NCI-H1048 (cell line): ENCODE results near the gene CTSL.
"Not testable (repeated sequence)": the region's sequence is repeated elsewhere in the genome, so short reads cannot be mapped to it uniquely, and the experiment has no call there.

ENCODE experiments used
- DNase-seq: peaks from one replicate; lab custom pipeline; 2025; lab: John Stamatoyannopoulos, UW

CTSL gene

GRCh38 chr9:87722393-87723088 lies 3.4 kb upstream of the CTSL start:
- DNase-seq: no peak

- no peak for DNase-seq
Measured at GRCh38 chr9:87725356-87725899, 491 bp upstream of the CTSL start.

- DNase-seq: no peak
Measured at GRCh38 chr9:87729246-87729645, 3.3 kb downstream of the CTSL start.

- no peak for DNase-seq
Measured at GRCh38 chr9:87731321-87731720, 5.4 kb downstream of the CTSL start.

GRCh38 chr9:87732344-87732743 lies 6.4 kb downstream of the CTSL start:
- DNase-seq: no peak

GRCh38 chr9:87732756-87733155 lies 6.8 kb downstream of the CTSL start:
- DNase-seq: no peak

GRCh38 chr9:87733273-87734052 lies 7.5 kb downstream of the CTSL start:
- no peak for DNase-seq

- no peak for DNase-seq
Measured at GRCh38 chr9:87734106-87734505, 8.2 kb downstream of the CTSL start.

GRCh38 chr9:87739546-87739945 lies 13.6 kb downstream of the CTSL start:
- no peak for DNase-seq

- DNase-seq: no peak
Measured at GRCh38 chr9:87740209-87740608, 14.3 kb downstream of the CTSL start.

GRCh38 chr9:87741326-87741725 lies 15.4 kb downstream of the CTSL start:
- no peak for DNase-seq

- DNase-seq: no peak
Measured at GRCh38 chr9:87741891-87742290, 16.0 kb downstream of the CTSL start.

- no peak for DNase-seq
Measured at GRCh38 chr9:87742813-87743428, 17.0 kb downstream of the CTSL start.

GRCh38 chr9:87744247-87744646 lies 18.3 kb downstream of the CTSL start:
- not testable (repeated sequence) for DNase-seq

GRCh38 chr9:87746186-87746585 lies 20.3 kb downstream of the CTSL start:
- DNase-seq: no peak

GRCh38 chr9:87748881-87749280 lies 23.0 kb downstream of the CTSL start:
- DNase-seq: no peak

GRCh38 chr9:87749335-87750035 lies 23.6 kb downstream of the CTSL start:
- no peak for DNase-seq

GRCh38 chr9:87750726-87751125 lies 24.8 kb downstream of the CTSL start:
- no peak for DNase-seq

- DNase-seq: no peak
Measured at GRCh38 chr9:87751423-87751822, 25.5 kb downstream of the CTSL start.

GRCh38 chr9:87751868-87752267 lies 25.9 kb downstream of the CTSL start:
- DNase-seq: no peak

- DNase-seq: no peak
Measured at GRCh38 chr9:87753313-87753712, 27.4 kb downstream of the CTSL start.

GRCh38 chr9:87758330-87758729 lies 32.4 kb downstream of the CTSL start:
- DNase-seq: not testable (repeated sequence)
